Hematopoietic multipotent progenitor cell treated with erythropoietin and hydrocortisone succinate and interleukin-3 and kit ligand, for 17 days (in vitro differentiated cells): ENCODE measurements around the gene ZNF593OS.

ENCODE experiments used
- DNase-seq: peaks from one replicate; pipeline ENCODE4 v3.0.0-alpha.2; 2015; ENCODE audit warnings: low spot score

ZNF593OS gene

DNA sequence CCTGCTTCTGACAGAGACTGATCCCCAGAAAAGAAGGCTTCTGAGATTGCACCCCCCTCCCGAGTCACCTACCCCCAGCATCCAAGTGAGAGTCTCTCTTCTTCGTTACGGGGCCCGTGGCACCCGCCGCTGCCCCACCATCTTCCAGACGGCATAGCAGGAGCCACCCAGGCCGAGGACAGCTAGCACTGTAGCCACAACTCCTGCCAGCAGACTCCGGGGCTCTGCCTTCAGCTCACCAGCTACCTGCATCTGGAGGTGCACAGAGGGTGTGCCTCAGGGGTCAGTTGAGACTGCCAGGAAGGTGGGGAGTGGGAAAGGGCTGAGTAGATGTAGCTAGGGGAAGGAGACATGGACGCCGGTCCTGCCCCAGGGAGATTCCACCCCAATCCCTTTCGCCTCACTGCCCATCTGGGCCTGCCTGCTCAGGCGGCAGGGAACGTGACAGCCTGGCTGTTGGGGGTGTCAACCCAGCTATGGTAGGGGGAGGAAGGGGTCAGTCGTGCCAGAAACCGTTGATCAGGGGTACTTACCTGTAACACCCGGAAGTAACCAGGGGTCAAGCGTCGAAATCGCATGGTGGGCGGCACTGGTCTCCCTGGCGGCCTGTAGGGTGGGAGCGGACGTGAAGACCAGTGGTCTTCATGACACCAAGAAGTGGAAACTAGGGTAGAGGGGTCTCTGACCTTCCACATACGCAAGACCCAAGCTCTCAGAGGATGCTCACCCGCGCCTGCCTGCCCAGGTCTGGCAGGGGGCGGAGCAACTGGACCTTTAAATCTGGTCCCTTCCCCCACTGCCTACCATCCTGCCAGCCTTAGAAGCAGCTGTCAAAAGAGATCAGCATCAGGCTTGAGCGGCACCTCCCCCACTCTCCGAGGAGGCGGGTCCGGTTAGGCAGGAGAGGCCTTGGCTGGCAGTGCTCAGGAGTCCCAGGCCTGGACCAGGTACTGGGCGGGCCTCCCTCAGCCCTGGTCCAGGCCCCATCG is at the start of gene ZNF593OS:
TSS of gene ZNF593OS (minus strand) at position 749 of the 989 bp plus-strand sequence. CDS start at position 578, 171 bp downstream.
- DNase-seq, result no peak

DNA sequence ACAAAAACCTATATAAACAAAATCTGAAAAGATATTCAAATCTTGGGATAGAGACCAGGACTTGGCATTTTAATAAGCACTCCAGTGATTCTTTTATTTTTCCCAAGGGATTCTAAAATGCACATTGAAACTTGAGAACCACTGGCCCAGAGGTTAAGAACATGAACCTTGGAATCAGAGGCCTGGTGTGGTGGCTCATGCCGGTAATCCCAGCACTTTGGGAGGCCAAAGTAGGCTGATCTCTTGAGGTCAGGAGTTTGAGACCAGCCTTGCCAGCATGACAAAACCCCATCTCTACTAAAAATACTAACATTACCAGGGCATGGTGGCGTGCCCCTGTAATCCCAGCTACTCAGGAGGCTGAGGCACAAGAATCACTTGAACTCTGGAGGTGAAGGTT is 49.5 kb upstream of the ZNF593OS start:
- no peak for DNase-seq

DNA sequence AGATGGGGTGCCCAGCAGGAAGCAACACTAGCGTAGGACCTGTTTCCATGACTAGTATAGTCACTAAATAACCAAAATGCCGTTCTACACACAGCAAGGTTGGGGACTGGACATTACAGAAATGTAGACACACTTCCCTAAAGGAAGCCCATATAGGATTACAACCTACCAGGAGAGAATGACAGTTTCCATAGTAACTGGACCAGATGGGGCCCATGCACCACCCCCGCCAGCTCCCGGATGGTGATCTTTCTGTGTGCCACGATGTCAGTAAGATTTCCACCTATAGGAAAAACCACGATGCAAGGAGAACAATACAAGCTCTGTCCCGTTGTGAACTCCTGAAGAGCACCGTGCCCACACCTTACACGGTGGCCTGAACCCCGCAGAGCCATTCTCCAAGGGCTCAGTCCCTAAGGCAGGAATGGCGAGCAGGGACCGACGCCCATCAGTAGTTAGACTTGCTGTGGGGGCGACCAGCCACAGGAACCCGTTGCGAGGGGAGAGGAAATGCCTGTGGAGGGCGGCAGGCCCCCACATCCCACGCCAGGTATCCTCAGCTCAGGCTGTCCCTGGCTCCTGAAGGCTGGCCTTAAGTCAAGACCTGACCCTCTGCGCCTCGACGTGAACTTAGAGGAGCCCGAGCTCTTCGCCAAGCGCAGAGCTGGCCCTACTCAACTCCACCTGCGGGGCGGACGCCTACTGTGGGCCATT is 48.7 kb upstream of the ZNF593OS start:
- DNase-seq, result no peak

DNA sequence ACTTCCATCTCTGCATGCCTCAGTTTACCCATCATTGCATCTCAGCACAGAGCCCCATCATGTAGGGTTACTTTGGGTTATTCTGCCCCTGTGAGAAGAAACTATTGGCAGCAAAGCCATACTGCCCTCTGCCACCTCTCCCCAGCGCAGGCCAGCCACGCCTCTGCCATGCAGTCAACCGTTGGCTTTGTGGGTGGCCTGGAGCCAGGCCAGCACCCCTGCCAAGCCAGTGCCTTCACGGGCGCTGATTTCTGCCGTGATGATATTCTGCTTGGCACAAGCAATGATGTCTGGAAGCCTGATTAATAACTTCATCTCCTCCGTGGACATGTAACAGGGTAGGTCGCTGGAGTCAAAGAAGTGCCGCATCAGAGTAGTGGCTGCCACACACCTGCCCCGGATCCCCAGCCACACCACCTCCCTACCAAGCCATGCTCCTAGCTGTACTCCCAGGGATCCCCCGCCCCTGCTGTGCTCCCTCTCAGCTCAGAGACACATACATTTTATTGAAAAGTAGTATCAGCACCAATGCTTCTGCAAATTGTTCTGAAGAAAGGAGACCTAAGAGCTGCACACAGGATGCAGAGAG is 47.4 kb upstream of the ZNF593OS start:
- DNase-seq, result no peak

DNA sequence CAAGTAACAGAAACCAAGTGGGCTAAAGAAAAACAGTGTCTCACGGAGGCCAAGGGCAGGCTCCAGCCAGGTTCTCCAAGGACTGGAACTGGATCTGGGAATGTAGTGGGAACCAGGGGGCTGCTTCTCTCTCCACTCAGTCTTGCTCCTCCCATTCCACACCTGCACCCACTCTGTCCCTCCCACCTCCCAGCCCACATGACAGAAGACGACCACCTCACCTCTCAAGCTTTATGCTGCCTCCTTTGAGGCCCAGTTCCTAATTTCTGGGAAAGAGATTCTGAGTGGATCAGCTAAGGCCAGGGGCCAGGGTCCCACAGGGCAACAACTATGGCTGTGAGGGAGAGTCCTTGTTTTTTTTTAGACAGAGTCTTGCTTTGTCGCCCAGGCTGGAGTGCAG is 43.6 kb upstream of the ZNF593OS start:
- DNase-seq, result no peak

DNA sequence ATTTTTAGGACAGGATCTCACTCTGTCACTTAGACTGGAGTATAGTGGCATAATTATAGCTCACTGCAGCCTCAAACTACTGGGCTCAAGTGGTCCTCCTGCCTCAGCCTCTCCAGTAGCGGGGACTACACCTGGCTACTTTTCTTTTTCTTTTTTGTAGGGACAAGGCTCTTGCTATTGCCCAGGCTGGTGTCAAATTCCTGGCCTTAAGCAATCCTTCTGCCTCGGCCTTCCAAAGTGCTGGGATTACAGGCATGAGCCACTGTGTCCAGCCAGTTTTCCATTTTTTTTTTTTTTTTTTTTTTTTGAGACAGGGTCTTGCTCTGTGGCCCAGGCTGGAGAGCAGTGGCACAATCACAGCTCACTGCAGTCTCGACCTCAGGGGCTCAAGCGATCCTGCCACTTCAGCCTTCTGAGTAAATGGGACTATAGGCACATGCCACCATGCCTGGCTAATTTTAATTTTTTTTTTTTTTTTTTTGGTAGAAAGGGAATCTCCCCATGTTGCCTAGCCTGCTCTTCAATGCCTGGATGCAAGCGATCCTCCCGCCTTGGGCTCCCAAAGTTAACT is 41.8 kb upstream of the ZNF593OS start:
- DNase-seq, result no peak

DNA sequence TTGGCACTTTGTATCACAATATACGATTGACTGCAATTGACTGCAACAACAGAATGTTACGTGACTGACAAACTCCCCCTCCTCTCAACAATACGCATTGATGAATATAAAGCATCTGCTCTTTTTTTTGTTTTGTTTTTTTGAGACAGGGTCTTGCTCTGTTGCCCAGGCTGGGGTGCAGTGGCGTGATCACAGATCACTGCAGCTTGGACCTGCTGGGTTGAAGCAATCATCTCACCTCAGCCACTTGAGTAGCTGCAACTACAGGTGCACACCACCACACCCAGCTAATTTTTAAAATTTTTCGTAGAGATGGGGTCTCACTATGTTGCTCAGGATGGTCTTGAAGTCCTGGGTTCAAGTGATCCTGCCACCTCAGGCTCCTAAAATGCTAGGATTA is 41.1 kb upstream of the ZNF593OS start:
- DNase-seq, result no peak

DNA sequence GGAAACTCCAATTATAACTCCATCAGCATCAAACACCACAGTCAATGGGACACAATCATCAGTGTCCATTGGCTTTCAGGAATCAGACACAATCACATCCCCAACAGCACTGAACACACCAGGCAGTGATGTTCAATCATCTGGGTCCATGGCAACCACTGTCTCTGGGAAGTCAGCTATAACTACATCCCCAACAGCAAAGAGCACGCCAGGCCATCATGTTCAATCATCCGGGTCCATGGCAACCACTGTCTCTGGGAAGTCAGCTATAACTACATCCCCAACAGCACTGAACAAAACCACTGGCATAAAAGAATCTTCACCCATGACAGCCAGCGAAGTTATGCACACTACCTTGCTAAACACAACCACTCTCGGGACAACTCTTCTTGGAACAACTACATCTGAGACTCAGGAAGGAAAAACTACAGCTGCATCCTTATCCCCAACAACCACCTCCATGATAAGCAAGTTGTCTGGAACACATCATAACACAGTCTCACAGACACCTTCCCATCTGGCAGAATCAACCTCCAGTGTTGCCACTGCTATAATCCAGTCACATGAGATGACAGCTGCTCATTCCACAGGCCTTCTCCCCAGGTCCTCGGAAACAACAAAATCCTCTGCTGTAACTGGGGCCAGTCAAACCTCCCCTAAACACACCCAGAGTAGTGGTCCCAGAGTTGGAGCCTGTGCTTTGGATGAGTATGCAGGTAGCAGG is 38.7 kb upstream of the ZNF593OS start:
- DNase-seq, result no peak

DNA sequence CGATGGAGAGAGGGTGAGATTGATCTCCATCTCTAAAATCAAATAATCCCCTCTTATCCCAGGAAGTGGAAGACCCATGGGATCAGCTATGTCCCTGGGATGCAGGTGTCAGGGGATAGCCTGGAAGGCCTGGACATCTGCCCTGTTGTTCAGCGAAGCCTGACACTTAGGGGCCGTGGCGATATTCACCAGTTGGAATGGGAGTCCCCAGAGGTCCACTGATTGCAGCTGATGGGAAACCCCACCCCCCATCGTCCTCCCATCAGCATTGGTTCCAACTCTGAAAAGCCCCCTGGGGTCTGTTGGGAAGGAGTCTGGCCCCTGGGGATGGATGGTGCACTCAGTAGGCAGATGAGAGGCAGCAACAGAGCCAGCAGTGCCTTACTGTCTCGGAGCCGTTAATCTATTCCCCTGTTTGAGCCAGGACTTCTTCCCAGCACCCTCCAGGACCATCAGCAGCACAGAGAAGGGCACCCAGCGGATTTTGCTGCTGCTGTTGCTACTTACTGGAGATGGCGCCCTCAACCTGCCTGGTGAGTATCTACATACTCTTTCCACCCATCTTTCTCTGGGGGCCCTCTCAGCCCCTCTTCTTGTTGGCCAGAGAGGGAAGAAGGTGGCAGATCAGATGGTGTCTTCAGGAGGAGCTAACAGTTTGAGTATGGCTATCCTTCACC is 32.1 kb upstream of the ZNF593OS start:
- no peak for DNase-seq

DNA sequence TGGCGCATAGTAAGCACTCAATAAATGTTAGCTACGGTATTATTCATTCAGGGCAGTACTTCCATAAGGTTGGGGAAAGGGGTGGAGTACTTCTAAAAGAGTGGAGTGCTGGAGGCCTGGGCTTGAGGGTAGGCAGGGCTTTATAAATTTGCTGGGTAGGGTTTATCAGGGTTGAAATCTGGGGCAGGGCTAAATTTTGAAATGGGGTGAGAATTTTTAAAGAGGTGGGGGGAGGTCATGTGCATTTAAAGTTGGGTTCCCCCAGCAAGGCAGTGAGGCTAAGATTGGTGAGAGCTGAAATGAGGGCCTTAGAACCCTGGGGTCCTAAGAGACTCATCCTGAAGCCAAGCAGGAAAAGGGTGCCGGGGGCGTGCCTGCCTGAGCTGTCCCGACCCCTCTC is 28.8 kb upstream of the ZNF593OS start:
- no peak for DNase-seq

DNA sequence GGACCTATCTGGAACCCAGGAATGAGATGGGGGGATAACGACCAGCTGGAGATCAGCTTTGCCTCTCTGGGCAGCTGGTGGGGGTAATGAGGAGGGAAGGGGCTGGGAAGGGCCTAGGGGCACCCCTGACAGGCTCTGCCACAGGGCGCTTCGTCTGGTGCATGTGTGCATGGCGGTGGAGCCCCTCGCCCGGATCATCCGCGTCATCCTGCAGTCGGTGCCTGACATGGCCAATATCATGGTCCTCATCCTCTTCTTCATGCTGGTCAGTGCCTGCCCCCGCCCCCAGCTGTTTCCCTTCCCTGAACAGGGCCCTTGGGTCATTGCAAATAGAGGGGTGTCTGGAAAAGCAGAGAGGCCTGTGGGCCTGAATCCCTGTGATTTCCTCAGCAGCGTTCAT is 26.2 kb upstream of the ZNF593OS start:
- DNase-seq, result no peak

DNA sequence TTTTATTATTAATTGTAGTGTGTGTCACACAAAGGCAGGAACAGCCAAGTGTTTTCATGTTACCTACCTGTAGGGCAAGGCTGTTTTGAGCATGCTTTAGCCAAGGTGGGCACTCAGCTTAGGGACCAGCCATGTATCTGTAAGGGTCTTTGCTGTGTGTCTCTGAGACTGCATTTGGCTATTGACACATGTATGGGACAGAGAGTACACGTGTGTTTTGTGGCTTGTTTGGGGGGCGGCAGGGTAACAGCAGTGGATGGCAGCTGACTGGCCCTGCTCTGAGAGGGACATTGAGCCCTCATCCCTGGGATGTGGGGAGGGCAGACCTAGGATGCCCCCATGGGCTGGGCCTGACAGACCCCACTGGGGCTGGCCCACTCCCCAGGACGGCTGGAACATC is 25.7 kb upstream of the ZNF593OS start:
- DNase-seq, result no peak

DNA sequence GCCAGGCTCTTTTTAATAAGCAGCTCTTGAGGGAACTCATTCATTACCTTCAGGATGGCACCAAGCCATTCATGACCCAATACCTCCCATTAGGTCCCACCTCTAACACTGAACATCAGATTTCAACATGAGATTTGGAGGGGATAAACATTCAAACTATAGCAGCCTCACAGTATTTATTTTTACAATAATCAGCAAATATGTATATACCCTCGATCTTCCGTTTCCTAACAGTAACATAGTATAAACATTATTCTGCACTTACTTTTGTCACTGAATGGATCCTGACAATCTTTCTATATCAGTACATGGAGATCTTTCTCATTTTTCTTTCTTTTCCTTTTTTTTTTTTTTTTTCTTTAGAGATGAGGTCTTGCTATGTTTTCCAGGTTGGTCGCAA is 24.2 kb upstream of the ZNF593OS start:
- DNase-seq, result no peak

DNA sequence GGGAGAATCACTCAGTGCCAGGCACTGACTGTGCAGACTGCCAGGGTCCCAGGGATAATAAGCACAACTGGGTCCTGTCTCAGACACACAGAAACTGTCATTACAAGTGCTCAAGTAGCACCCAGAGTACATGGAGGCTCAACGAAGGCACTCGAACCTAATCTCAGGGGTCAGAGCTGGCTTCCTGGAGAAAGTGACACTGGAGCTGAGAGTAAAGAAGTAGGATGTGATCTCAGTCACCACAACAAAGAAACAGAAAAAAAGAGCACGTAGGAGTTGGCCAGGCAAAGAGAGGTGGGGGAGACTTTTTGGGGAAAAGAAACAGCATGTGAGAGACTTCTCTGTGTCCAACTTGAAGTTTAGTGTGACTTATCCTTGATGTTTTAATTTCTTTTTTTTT is 20.1 kb upstream of the ZNF593OS start:
- DNase-seq, result no peak

DNA sequence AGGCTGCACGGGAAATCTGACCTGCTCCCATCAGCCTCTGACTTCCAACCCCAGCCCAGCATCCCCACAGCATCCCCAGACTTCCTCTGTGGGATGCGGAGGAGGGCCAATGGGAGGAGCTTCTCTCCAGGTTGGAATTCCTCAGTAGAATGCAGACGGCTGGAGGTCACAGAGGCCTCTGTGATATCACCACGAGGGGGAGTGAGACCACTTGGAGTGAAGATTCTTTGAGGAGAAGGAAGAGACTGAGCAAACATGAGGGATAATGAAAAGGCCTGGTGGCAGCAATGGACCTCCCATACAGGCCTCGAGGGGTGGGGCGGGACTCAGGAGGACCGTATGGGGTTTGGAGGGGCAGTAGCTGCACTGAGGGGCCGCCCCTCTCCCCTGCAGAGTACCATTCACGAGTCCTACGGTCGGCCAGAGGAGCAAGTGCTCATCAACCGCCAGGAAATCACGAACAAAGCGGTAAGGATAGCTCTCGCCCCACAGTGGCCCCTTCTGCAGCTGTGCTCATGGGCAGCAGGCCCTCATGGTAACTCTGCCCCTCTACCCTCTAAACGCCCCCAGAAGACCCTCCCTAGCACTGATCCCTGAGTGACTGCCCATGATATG is 18.8 kb upstream of the ZNF593OS start, which contains the start of gene CATSPER4:
TSS of gene CATSPER4 (plus strand) at position 230 of the 615 bp plus-strand sequence. CDS start at position 256, 26 bp downstream.
- DNase-seq, result peak; percentile 20

DNA sequence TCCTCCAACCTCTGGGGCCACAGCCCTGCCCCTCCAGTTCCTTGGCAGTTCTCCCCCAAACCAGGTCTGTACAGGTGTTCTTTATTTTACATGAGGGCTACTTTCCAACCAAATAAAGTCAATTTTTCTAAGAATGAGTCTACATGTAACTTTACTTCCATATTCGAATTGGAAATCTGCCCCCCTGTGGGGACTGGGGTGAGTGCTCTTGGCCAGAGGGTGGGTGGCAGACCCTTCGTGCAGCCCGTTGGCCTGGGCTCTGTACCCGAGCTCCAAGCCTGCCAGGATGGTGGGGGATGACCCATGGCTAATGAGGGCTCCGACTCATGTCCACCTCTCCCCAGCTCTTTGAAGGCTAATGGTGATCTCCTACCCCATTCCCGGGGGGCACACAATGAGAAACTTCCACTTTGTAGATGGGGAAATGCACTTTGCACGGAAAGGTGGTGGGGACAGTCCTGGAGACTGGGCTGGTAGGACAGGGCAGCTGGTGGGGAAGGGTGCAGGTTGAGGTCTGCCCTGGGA is 18.2 kb upstream of the ZNF593OS start:
- DNase-seq, result no peak

DNA sequence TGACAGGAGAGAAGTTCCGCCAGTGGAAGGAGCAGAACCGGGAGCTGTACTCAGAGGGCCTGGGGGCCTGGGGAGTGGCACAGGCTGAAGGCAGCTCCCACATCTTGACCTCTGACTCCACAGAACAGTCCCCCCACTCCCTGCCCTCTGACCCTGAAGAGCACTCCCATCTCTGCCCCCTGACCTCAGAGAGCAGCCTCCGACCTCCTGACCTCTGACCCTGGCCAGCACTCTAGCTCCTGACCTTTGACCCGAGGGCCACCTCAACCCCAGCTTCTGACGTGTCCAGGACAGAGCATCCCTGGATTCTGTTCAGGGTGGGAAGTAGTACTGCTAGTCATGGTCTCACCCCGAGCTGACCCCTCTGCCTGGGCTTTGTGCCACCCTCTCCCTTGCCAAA is 17.7 kb upstream of the ZNF593OS start:
- no peak for DNase-seq

DNA sequence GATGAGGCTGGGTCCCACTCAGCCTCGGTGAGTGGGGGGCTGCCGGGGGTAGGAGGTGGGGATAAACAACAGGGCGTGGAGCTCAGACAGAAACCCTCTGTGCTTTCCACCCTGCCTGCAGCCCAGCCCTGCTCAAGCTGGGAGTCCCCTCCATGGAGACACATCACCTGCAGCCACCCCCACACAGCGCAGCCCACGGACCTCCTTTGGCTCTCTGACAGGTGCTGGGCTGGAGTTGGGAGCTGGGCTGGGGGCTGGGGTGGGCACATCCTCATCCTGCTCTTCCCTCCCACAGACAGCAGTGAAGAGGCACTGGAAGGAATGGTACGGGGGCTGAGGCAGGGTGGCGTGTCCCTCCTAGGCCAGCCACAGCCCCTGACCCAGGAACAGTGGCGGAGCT is 16.8 kb upstream of the ZNF593OS start:
- no peak for DNase-seq

DNA sequence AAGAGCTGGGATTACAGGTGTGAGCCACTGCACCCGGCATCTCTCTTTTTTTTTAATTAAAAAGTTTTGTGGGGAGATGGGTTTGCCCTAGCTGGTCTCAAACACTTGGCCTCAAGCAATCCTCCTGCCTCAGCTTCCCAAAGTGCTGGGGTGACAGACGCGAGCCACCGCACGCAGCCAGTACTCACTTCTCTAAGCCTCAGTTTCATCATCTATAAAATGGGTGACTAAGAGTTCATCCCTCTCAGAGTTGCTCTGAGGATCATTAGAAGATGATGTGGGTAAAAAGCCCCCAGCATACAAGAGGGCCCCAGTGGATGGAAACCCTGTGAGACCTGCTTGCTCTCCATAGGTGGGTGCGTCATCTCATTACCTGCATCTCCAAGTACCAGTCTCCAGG is 16.2 kb upstream of the ZNF593OS start:
- no peak for DNase-seq

DNA sequence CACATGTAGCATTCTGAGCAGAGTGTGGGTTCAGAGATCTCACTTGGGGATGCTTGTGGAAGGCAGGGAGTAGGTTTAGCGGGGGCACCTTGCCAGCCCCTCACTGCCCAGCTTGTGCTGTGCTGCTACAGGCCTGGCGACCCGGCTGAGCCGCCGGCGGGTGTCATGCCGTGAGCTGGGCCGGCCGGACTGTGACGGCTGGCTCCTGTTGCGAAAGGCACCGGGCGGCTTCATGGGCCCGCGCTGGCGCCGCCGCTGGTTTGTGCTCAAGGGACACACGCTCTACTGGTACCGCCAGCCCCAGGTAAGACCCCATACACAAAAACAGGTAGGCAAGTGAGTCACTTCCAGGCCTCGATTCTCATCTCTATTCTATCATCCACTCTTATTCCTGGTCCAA is 13.3 kb upstream of the ZNF593OS start:
- no peak for DNase-seq
